GM18511 (cell line): ENCODE data around the gene NAALAD2.
"Not testable (repeated sequence)": the region's sequence is repeated elsewhere in the genome, so short reads cannot be mapped to it uniquely, and the experiment has no call there.

Experiments used
- ATAC-seq: cut with Tn5 transposase; IDR thresholded peaks from one replicate; pipeline ENCODE4 v1.9.1; 2021; ENCODE audit warnings: mild to moderate bottlenecking, moderate library complexity; ENCODE audit not compliant: unreplicated experiment

The NAALAD2 gene

GRCh38 chr11:90189011-90189410 lies 54.5 kb downstream of the NAALAD2 start:
- no peak for ATAC-seq

GRCh38 chr11:90192869-90193582 lies 58.6 kb downstream of the NAALAD2 start:
- ATAC-seq, result no peak

GRCh38 chr11:90197377-90197776 lies 62.9 kb downstream of the NAALAD2 start:
- no peak for ATAC-seq

- no peak for ATAC-seq
These were observed 67.9 kb downstream of the NAALAD2 start for GRCh38 chr11:90202342-90202741.

GRCh38 chr11:90204407-90204806 lies 69.9 kb downstream of the NAALAD2 start:
- ATAC-seq, result no peak

- ATAC-seq, result peak; percentile 94
These were observed 70.6 kb downstream of the NAALAD2 start for GRCh38 chr11:90204832-90205646.

GRCh38 chr11:90207992-90208391 lies 73.5 kb downstream of the NAALAD2 start:
- not testable (repeated sequence) for ATAC-seq

GRCh38 chr11:90208857-90209256 lies 74.4 kb downstream of the NAALAD2 start:
- ATAC-seq, result no peak

- no peak for ATAC-seq
These were observed 78.9 kb downstream of the NAALAD2 start for GRCh38 chr11:90213322-90213721.

- ATAC-seq, result no peak
These were observed 82.1 kb downstream of the NAALAD2 start for GRCh38 chr11:90216611-90217010.

GRCh38 chr11:90218606-90219005 lies 84.1 kb downstream of the NAALAD2 start:
- no peak for ATAC-seq

- ATAC-seq, result no peak
These were observed 85.0 kb downstream of the NAALAD2 start for GRCh38 chr11:90219438-90219837.

GRCh38 chr11:90220391-90220790 lies 85.9 kb downstream of the NAALAD2 start:
- ATAC-seq, result no peak

- ATAC-seq, result peak; percentile 26
These were observed 87.5 kb downstream of the NAALAD2 start for GRCh38 chr11:90221803-90222458.

GRCh38 chr11:90222459-90223247 lies 88.2 kb downstream of the NAALAD2 start, which contains the start of gene CHORDC1:
Gene CHORDC1 (minus strand): TSS chr11:90223049. CDS start chr11:90222954, 95 bp downstream.
- ATAC-seq, result peak; percentile 92

GRCh38 chr11:90223248-90223585 lies 88.8 kb downstream of the NAALAD2 start:
- peak; percentile 60 for ATAC-seq

- no peak for ATAC-seq
These were observed 93.6 kb downstream of the NAALAD2 start for GRCh38 chr11:90228056-90228455.

GRCh38 chr11:90229791-90230190 lies 95.3 kb downstream of the NAALAD2 start:
- ATAC-seq, result no peak

- ATAC-seq, result no peak
These were observed 100.5 kb downstream of the NAALAD2 start for GRCh38 chr11:90234977-90235376.

GRCh38 chr11:90235526-90235925 lies 101.1 kb downstream of the NAALAD2 start:
- no peak for ATAC-seq

- ATAC-seq, result no peak
These were observed 102.5 kb downstream of the NAALAD2 start for GRCh38 chr11:90237004-90237403.
